Uterus (tissue), 2 donors: ENCODE data around the gene CGB3.

ENCODE experiments used
- CTCF ChIP-seq, 4 experiments: fragments of 200-600 bp in 2 of 4; fragments of 450-650 bp in 2 of 4; sonication (generic) in 2 of 4; IDR thresholded peaks; one replicate each; pipeline ENCODE4 v1.5.1; 2016 to 2019; ENCODE audit warnings: antibody characterized with exemption in 4 of 4, mild to moderate bottlenecking in 2 of 4, moderate library complexity in 1 of 4
- POLR2A ChIP-seq, 2 donors: fragments of 450-650 bp; IDR thresholded peaks; one replicate each; pipeline ENCODE4 v1.6.1; 2016; ENCODE audit warnings: antibody characterized with exemption in 2 of 2, mild to moderate bottlenecking in 1 of 2, moderate library complexity in 1 of 2

GRCh38 chr19:49064029-49064629 lies 40.0 kb upstream of the CGB3 start:
- TF ChIP-seq CTCF (IDR thresholded peaks at IDR 0.05) (no peak), POLR2A (IDR thresholded peaks at IDR 0.05) (no peak)
